Stomach (tissue), 9 donors: ENCODE results near the gene ERG28. TPM values are rescaled to one million over a fixed set of nuclear protein-coding genes. Genes with fewer than 3 reads are reported as not detected.

ENCODE experiments used
- DNase-seq, 2 donors: peaks; one replicate each; pipeline versions ENCODE4 v3.0.0 to v3.0.0-alpha.2; 2013 to 2019
- H3K27ac ChIP-seq, 5 donors: fragments of 200-600 bp in 4 of 5; sonication (generic) in 4 of 5; one replicate each; pipeline ENCODE4 v1.5.1; 2013 to 2019; ENCODE audit warnings: mild to moderate bottlenecking in 1 of 5, moderate library complexity in 1 of 5
- H3K27me3 ChIP-seq, 3 donors: fragments of 200-600 bp; sonication (generic); one replicate each; pipeline ENCODE4 v1.5.1; 2017 to 2019; ENCODE audit warnings: mixed run types in 1 of 3
- H3K36me3 ChIP-seq, 4 donors: fragments of 200-600 bp; sonication (generic); 1 replicate in 3 of 4; 2 replicates in 1 of 4; pipeline ENCODE4 v1.5.1; 2016 to 2019
- H3K4me1 ChIP-seq, 4 donors: fragments of 200-600 bp; sonication (generic); one replicate each; pipeline ENCODE4 v1.5.1; 2016 to 2019
- H3K4me3 ChIP-seq, 4 donors: fragments of 200-600 bp; sonication (generic) in 3 of 4; one replicate each; pipeline ENCODE4 v1.5.1; 2016 to 2019; ENCODE audit warnings: mild to moderate bottlenecking in 1 of 4
- H3K9me3 ChIP-seq, 4 donors: fragments of 200-600 bp; sonication (generic); one replicate each; pipeline ENCODE4 v1.5.1; 2016 to 2019
- EP300 ChIP-seq: sonication (generic); formaldehyde crosslinking; IDR thresholded peaks from one replicate; pipeline ENCODE4 v1.6.1; 2017; ENCODE audit warnings: antibody characterized with exemption
- POLR2A ChIP-seq, 4 donors: fragments of 450-650 bp; IDR thresholded peaks; one replicate each; pipeline ENCODE4 v1.6.1; 2016; ENCODE audit warnings: antibody characterized with exemption in 4 of 4, control low read depth in 2 of 4, mild to moderate bottlenecking in 1 of 4, moderate library complexity in 1 of 4
- POLR2AphosphoS5 ChIP-seq, 3 donors: sonication (generic); formaldehyde crosslinking; IDR thresholded peaks; one replicate each; pipeline ENCODE4 v1.6.1; 2016; ENCODE audit warnings: antibody characterized with exemption in 3 of 3
- WGBS, 5 donors: extraction: QIAGEN DNeasy Blood & Tissue Kit in 3 of 5; methylation state at CpG; one replicate each; pipeline versions ENCODE4 v1.1.5 to v1.1.7; 2013 to 2018; 5-methylcytosine and 5-hydroxymethylcytosine counted together
- intact Hi-C: fragments of 100-400 bp; cut with DNase I; formaldehyde crosslinking; loops from one replicate; pipeline ENCODE4 v1.15.1; 2023; ENCODE audit warnings: low total_unique reads
- polyA plus RNA-seq, 3 donors: library from polyadenylated mRNA; stranded (reverse); fragments of 200-250 nt; gene quantifications; one replicate each; pipeline ENCODE4 v1.2.3, GENCODE V29; 2013
- total RNA-seq, 5 donors: library from RNA; depleted of rRNA; stranded (reverse); fragments of >200 nt; gene quantifications; one replicate each; pipeline versions ENCODE4 v1.1.0 to v1.2.3, GENCODE V29; 2014 to 2016
- TF ChIP-seq, protein P1 (sequence below), 7 experiments: fragments of 450-650 bp in 4 of 7; fragments of 200-600 bp in 3 of 7; sonication (generic) in 3 of 7; IDR thresholded peaks; one replicate each; pipeline ENCODE4 v1.5.1; 2016 to 2019; ENCODE audit warnings: antibody characterized with exemption in 7 of 7, control low read depth in 2 of 7, mild to moderate bottlenecking in 1 of 7
- donor health status: healthy with polysubstance abuse.
- donor health status: Bipolar disorder and iron deficiency.
- donor health status: healthy.

Gene ERG28
- total and polyA plus RNA-seq, 8 donors, result 3.3 to 24.3 (median 10.3) TPM; not detected in 2

DNA sequence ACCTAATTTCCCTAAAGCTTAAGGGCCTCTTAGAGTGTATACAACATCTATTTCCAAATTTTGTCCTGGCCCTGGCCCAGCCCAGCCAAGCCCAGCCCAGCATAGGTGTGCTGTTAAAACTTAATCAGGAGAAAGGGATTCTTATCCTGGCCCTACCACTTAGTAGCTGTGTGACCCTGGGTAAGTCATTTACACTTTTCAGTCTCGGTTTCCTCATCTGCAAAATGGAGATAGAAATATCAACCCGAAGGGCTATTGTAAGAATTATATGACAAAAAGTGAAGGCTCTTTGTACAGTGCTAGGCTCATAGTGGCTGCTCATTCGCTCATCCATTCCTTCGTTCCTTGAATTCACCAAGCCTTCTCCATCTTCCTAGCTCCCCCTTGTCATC lies 442 bp downstream of the ERG28 start:
- no peak for DNase-seq
- no peak for TF ChIP-seq EP300
- peak overlapping the region; percentile 84 to 97 (median 94) for H3K4me3 ChIP-seq
- 8 to 19% (median 15%) methylated on average over 4 of the region's 4 CpGs for WGBS, 5 donors
- H3K36me3 ChIP-seq, result peaks cover 4 to 34% (median 31%) of the 10 kb centered on the region in 4 donors
- no peaks in the 10 kb centered on the region for H3K27me3 ChIP-seq
- H3K9me3 ChIP-seq, result no peaks in the 10 kb centered on the region
- intact Hi-C loops, result no loop called here
- H3K27ac ChIP-seq, result peak overlapping the region; percentile 85 to 94 (median 92)
- H3K4me1 ChIP-seq, result peaks cover 14 to 31% (median 24%) of the 10 kb centered on the region in 4 donors

DNA sequence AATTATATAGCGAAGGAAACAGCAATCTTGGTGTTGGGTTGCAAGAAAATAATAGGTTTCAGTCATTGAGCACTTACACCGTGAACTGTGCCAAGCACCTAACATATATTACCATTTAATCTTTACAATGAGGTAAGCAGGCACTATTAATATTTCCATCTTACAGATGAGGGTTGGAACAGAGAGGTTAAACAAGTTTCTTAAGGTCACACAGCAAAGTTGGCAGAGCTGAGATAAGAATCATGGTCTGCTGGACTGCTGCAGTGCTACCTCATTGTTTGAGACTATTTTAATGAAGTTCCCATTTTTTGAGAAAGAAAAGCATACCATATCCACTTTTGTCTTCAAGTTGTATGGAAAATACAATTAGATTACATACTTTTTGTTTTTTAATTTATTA lies 1.7 kb downstream of the ERG28 start:
- TF ChIP-seq POLR2A (IDR thresholded peaks at IDR 0.05), result no peak
- TF ChIP-seq EP300, result no peak
- TF ChIP-seq, protein P1, sequence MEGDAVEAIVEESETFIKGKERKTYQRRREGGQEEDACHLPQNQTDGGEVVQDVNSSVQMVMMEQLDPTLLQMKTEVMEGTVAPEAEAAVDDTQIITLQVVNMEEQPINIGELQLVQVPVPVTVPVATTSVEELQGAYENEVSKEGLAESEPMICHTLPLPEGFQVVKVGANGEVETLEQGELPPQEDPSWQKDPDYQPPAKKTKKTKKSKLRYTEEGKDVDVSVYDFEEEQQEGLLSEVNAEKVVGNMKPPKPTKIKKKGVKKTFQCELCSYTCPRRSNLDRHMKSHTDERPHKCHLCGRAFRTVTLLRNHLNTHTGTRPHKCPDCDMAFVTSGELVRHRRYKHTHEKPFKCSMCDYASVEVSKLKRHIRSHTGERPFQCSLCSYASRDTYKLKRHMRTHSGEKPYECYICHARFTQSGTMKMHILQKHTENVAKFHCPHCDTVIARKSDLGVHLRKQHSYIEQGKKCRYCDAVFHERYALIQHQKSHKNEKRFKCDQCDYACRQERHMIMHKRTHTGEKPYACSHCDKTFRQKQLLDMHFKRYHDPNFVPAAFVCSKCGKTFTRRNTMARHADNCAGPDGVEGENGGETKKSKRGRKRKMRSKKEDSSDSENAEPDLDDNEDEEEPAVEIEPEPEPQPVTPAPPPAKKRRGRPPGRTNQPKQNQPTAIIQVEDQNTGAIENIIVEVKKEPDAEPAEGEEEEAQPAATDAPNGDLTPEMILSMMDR (IDR thresholded peaks at IDR 0.05), result no peak
- no peak for TF ChIP-seq POLR2AphosphoS5 (IDR thresholded peaks at IDR 0.05)
- H3K36me3 ChIP-seq, result peaks cover 4 to 42% (median 39%) of the 10 kb centered on the region in 4 donors

DNA sequence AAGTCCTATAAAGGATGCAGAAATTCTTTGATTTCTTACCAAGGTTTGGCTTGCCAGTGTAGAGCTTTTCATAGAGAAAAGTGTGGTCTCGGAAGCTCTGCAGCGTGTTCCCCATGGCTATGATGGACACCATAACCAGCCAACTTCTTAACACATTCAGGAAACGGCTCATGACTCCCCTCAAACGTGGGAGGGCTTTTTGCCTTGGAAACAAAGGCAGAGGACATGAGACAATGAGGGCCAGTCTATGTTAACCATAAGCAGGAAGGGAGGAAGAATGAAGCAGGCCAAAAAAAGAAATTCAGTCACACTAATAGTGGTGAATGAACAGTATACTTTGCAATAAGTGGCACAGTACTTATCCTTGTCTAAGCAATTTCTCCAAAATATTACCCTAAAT lies 3.3 kb downstream of the ERG28 start:
- 79 to 87% (median 85%) methylated on average over 4 of the region's 4 CpGs for WGBS, 5 donors
- no peak for DNase-seq
- Histone ChIP-seq H3K9me3 (no peaks in the 10 kb centered on the region), H3K4me3 (no peak overlapping the region), H3K27ac (no peak overlapping the region), H3K27me3 (no peaks in the 10 kb centered on the region), H3K4me1 (peaks cover 14 to 29% (median 25%) of the 10 kb centered on the region in 4 donors), H3K36me3 (peaks cover 4 to 45% (median 42%) of the 10 kb centered on the region in 4 donors)
- intact Hi-C loops, result no loop called here
- no peak for TF ChIP-seq EP300
- no peak for TF ChIP-seq POLR2A (IDR thresholded peaks at IDR 0.05)
- TF ChIP-seq POLR2AphosphoS5 (IDR thresholded peaks at IDR 0.05), result no peak
- TF ChIP-seq, protein P1 (IDR thresholded peaks at IDR 0.05), result no peak

More for the DNA sequence above, 1.7 kb downstream of the ERG28 start:
- intact Hi-C loops, result no loop called here
- Histone ChIP-seq H3K4me3 (no peak overlapping the region), H3K4me1 (peaks cover 14 to 33% (median 26%) of the 10 kb centered on the region in 4 donors), H3K9me3 (no peaks in the 10 kb centered on the region), H3K27me3 (no peaks in the 10 kb centered on the region), H3K27ac (no peak overlapping the region)
- no peak for DNase-seq
- WGBS, 5 donors, result 88 to 98% (median 97%) methylated on average over 2 of the region's 2 CpGs

DNA sequence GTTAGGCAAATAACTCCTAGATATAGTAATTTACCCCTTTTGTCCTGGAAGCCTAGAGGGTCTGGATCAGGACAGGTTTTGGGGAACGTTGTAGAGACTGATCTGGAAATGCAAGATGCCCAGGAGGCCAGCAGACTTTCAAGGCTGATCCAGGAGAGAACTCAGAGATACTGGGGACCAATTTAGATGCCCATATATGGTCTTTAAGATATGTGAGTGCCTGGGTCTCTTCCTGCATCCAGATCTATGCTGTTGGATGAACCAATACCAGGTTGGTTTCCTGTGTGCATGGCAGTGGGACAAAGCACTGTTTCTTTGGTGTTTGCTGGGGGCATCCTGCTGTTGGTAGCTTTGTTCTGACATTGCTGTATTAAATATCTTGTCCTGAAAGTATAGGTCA lies 5.4 kb downstream of the ERG28 start:
- DNase-seq, result no peak
- intact Hi-C loops, result no loop called here
- H3K4me1 ChIP-seq, result peaks cover 7 to 17% (median 12%) of the 10 kb centered on the region in 4 donors
- no peak overlapping the region for H3K27ac ChIP-seq
- TF ChIP-seq, protein P1 (IDR thresholded peaks at IDR 0.05), result no peak
- TF ChIP-seq POLR2AphosphoS5 (IDR thresholded peaks at IDR 0.05) (no peak), POLR2A (IDR thresholded peaks at IDR 0.05) (no peak), EP300 (no peak)
- H3K27me3 ChIP-seq, result no peaks in the 10 kb centered on the region
- H3K9me3 ChIP-seq, result no peaks in the 10 kb centered on the region
- H3K4me3 ChIP-seq, result no peak overlapping the region
- 0 to 7% (median 0%) methylated on average over 1 of the region's 1 CpG for WGBS, 5 donors
- H3K36me3 ChIP-seq, result peaks cover 20 to 66% (median 63%) of the 10 kb centered on the region in 4 donors

DNA sequence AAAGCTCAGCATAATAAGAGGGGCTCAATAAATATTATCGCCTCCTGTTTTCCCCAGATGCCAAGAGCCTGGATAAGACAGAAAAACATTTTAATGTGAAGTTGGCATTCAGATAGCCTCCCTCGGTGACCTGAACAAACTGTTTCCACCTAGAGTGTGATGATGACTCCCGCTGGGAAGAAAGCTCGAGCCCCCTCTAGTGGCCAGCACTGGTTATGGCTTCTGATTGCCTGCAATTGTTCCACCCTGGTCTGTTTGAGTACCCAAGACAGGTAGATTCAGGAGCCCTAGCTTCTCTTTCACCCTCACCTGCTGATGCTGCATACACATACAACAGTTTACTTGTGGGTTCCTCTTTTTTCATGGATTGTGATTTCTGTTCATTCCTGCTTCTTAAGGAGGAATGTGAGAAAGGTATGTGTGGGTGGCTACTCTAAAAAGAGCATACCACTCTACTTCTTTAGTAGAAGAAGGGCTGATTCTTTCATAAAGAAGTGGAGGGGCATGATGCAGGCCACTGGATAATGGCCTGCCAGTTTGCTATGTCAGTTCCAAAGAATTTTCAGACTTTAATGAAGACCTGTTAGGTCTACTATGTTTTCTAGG lies 6.4 kb downstream of the ERG28 start:
- Histone ChIP-seq H3K9me3 (no peaks in the 10 kb centered on the region), H3K4me3 (no peak overlapping the region), H3K4me1 (peaks cover 0 to 10% (median 3%) of the 10 kb centered on the region in 4 donors), H3K36me3 (peaks cover 28 to 76% (median 73%) of the 10 kb centered on the region in 4 donors), H3K27me3 (no peaks in the 10 kb centered on the region), H3K27ac (no peak overlapping the region)
- peak; percentile 88 to 90 for DNase-seq
- intact Hi-C loops, result loop anchor here (5.0 kb wide), 1 partner anchor 77 kb away; the partner anchor contains the start of gene FLVCR2
- whole genome bisulfite sequencing, 5 donors, result 5 to 10% (median 7%) methylated on average over 4 of the region's 4 CpGs
- TF ChIP-seq POLR2A (IDR thresholded peaks at IDR 0.05) (no peak), EP300 (no peak), POLR2AphosphoS5 (IDR thresholded peaks at IDR 0.05) (peak in 1 of 3 donors; percentile 56)
- TF ChIP-seq, protein P1 (IDR thresholded peaks at IDR 0.05), result peak in 5 of 7 experiments; percentile 87 to 94 (median 93)
